ENCODE results near the gene ABHD6. TPM values are rescaled to one million over a fixed set of nuclear protein-coding genes. Genes with fewer than 3 reads are reported as not detected.

Gene ABHD6
- total RNA-seq, 1 experiment from 2014 or later = 8.9 TPM

Other genes with a start within 250 kb of the ABHD6 start
- 173 and 197 TPM in 2 replicates for gene FLNB, start 229.4 kb upstream of the ABHD6 start, total RNA-seq (2014; rRNA removed; shearing (Covaris generic); ENCODE audit: low replicate concordance)
- not detected in 2 replicates for gene DNASE1L3, start 26.8 kb upstream of the ABHD6 start, total RNA-seq (2014; rRNA removed; shearing (Covaris generic); ENCODE audit: low replicate concordance)
- gene RPP14, start 68.5 kb downstream of the ABHD6 start, total RNA-seq (2014; rRNA removed; shearing (Covaris generic); ENCODE audit: low replicate concordance) = 5.2 and 7.7 TPM in 2 replicates
- gene HTD2, start 68.7 kb downstream of the ABHD6 start, total RNA-seq (2014; rRNA removed; shearing (Covaris generic); ENCODE audit: low replicate concordance) = 7.9 and 8.7 TPM in 2 replicates
- 14.8 and 18.2 TPM in 2 replicates for gene PXK, start 95.1 kb downstream of the ABHD6 start, total RNA-seq (2014; rRNA removed; shearing (Covaris generic); ENCODE audit: low replicate concordance)
- gene PDHB, start 196.0 kb downstream of the ABHD6 start, total RNA-seq (2014; rRNA removed; shearing (Covaris generic); ENCODE audit: low replicate concordance) = 54.8 and 86.1 TPM in 2 replicates